ENCODE measurements around the gene MVB12B. TPM values are rescaled to one million over a fixed set of nuclear protein-coding genes. Genes with fewer than 3 reads are reported as not detected.

MVB12B gene
- polyA plus RNA-seq, 1 donor from 2014 or later, result 39.5 TPM

- Histone ChIP-seq H3K4me3 (ENCODE audit: low read length) (no peak overlapping the region), H3K9me3 (ENCODE audit: low read length) (no peaks in the 10 kb centered on the region), H2AFZ (ENCODE audit: low read depth, low read length) (no peak overlapping the region), H3K9me2 (ENCODE audit: insufficient read depth, low read length) (no peaks in the 10 kb centered on the region), H3K9ac (ENCODE audit: low read length) (no peak overlapping the region), H3K27ac (ENCODE audit: low read length) (no peak overlapping the region), H3F3A (ENCODE audit: insufficient read depth, low read length, poor library complexity, severe bottlenecking) (no peaks in the 10 kb centered on the region), H3K36me3 (ENCODE audit: insufficient read depth, low read length) (no peaks in the 10 kb centered on the region), H3K79me2 (replicated peaks; ENCODE audit: insufficient read depth, low read length) (no peaks in the 10 kb centered on the region), H3K4me2 (ENCODE audit: low read length) (no peak overlapping the region), H4K20me1 (ENCODE audit: insufficient read depth) (no peaks in the 10 kb centered on the region), H3K27me3 (ENCODE audit: insufficient read depth, low read depth, low read length) (no peaks in the 10 kb centered on the region)
- TF ChIP-seq REST (IDR thresholded peaks at IDR 0.05; ENCODE audit: borderline replicate concordance), result no peak
- no peak for TF ChIP-seq SMC3 (conservative IDR thresholded peaks at IDR 0.05; ENCODE audit: poor library complexity)
- no peak for TF ChIP-seq EP300 (conservative IDR thresholded peaks at IDR 0.05; ENCODE audit: poor library complexity, severe bottlenecking)
- no peak for TF ChIP-seq POLR2AphosphoS5 (IDR thresholded peaks at IDR 0.05)
- no peak for TF ChIP-seq CTCF (IDR thresholded peaks at IDR 0.05; ENCODE audit: poor library complexity, severe bottlenecking)
- TF ChIP-seq MXI1 (conservative IDR thresholded peaks at IDR 0.05; ENCODE audit: poor library complexity, severe bottlenecking), result no peak
- no peak for TF ChIP-seq EZH2 (IDR thresholded peaks at IDR 0.05; ENCODE audit: borderline replicate concordance, insufficient read depth, low read length, poor library complexity, severe bottlenecking)
- no peak for TF ChIP-seq TAF1 (IDR thresholded peaks at IDR 0.05; ENCODE audit: low read depth)
- TF ChIP-seq RAD21 (conservative IDR thresholded peaks at IDR 0.05), result no peak
Measured at GRCh38 chr9:126295082-126295477, 31.5 kb upstream of the MVB12B start.

- H3K27me3 ChIP-seq (ENCODE audit: insufficient read depth, low read depth, low read length), result no peaks in the 10 kb centered on the region
- no peaks in the 10 kb centered on the region for H3K9me3 ChIP-seq (ENCODE audit: low read length)
- H3K27ac ChIP-seq (ENCODE audit: low read length), result no peak overlapping the region
- no peak overlapping the region for H3K4me3 ChIP-seq (ENCODE audit: low read length)
- H4K20me1 ChIP-seq (ENCODE audit: insufficient read depth), result no peaks in the 10 kb centered on the region
- no peak overlapping the region for H3K9ac ChIP-seq (ENCODE audit: low read length)
- H3K79me2 ChIP-seq (replicated peaks; ENCODE audit: insufficient read depth, low read length), result no peaks in the 10 kb centered on the region
- TF ChIP-seq SMC3 (conservative IDR thresholded peaks at IDR 0.05; ENCODE audit: poor library complexity), result no peak
- no peak for TF ChIP-seq EZH2 (IDR thresholded peaks at IDR 0.05; ENCODE audit: borderline replicate concordance, insufficient read depth, low read length, poor library complexity, severe bottlenecking)
- no peak for TF ChIP-seq POLR2AphosphoS5 (IDR thresholded peaks at IDR 0.05)
- TF ChIP-seq EP300 (conservative IDR thresholded peaks at IDR 0.05; ENCODE audit: poor library complexity, severe bottlenecking), result no peak
- no peak for TF ChIP-seq TAF1 (IDR thresholded peaks at IDR 0.05; ENCODE audit: low read depth)
- TF ChIP-seq REST (IDR thresholded peaks at IDR 0.05; ENCODE audit: borderline replicate concordance), result no peak
- TF ChIP-seq CTCF (IDR thresholded peaks at IDR 0.05; ENCODE audit: poor library complexity, severe bottlenecking), result no peak
- no peaks in the 10 kb centered on the region for H3K36me3 ChIP-seq (ENCODE audit: insufficient read depth, low read length)
- no peak overlapping the region for H2AFZ ChIP-seq (ENCODE audit: low read depth, low read length)
- no peak overlapping the region for H3K4me2 ChIP-seq (ENCODE audit: low read length)
- H3K9me2 ChIP-seq (ENCODE audit: insufficient read depth, low read length), result no peaks in the 10 kb centered on the region
- no peaks in the 10 kb centered on the region for H3F3A ChIP-seq (ENCODE audit: insufficient read depth, low read length, poor library complexity, severe bottlenecking)
Measured at GRCh38 chr9:126295516-126295915, 31.1 kb upstream of the MVB12B start.
